ENCODE data around the gene TBCA. TPM values are rescaled to one million over a fixed set of nuclear protein-coding genes. Genes with fewer than 3 reads are reported as not detected.

The TBCA gene
- total RNA-seq, 1 experiment from 2014 or later: 119 TPM

DNA sequence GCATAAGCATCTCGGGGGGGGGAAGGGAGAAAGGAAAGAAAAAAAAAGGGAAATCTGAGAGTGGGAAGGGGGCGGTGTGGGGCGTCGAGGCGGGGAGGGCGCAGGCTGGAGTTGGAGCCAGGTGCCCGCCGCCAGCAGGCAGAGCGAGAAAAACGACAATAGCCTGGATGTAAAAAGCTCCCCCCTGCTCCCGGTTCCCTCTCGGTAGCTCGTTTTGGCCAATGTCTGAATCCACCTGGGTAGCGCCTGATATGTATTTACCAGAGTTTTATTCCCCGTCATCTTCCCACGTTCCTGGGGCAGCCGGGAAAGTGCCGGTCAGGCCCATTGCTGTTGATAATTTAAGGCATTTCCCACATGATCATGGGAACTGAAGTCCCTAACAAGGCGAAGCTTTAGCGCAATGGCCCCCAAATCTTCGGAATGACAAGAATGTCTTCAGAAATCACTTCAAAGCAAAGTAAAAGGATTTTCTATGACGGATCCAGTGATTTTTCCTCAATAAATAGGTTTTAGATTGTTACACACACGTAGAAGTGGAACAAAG lies 134.7 kb downstream of the TBCA start:
- ChIA-PET CTCF (interaction anchor here (0.6 kb wide), 1 partner anchor 687 kb away, joined by 5 read pairs; no protein-coding TSS in a partner anchor), POLR2A (ENCODE audit: unreplicated experiment) (no interaction called here)
- intact Hi-C loops (cut with micrococcal nuclease): no loop called here
- Histone ChIP-seq H3K4me3 (ENCODE audit: low read length) (no peak overlapping the region), H3K4me2 (ENCODE audit: low read length) (no peak overlapping the region), H3K27me3 (ENCODE audit: low read length) (peaks cover 57% of the 10 kb centered on the region), H3K36me3 (ENCODE audit: low read depth, low read length) (no peaks in the 10 kb centered on the region), H3K9me3 (ENCODE audit: low read length) (no peaks in the 10 kb centered on the region), H3K9ac (ENCODE audit: low read length) (no peak overlapping the region), H3K27ac (ENCODE audit: low read length) (no peak overlapping the region), H4K20me1 (ENCODE audit: low read length) (no peaks in the 10 kb centered on the region), H3F3A (ENCODE audit: low read length, unreplicated experiment) (no peaks in the 10 kb centered on the region), H3K4me1 (ENCODE audit: insufficient read depth, low read length) (no peaks in the 10 kb centered on the region), H3K79me2 (ENCODE audit: low read length) (no peaks in the 10 kb centered on the region), H2AFZ (ENCODE audit: low read length) (no peak overlapping the region), H3K9me2 (replicated peaks; ENCODE audit: low read length) (no peaks in the 10 kb centered on the region)
- TF ChIP-seq EZH2phosphoT487 (IDR thresholded peaks at IDR 0.05; ENCODE audit: borderline replicate concordance, low read length): no peak
- no peak for TF ChIP-seq CTCF (conservative IDR thresholded peaks at IDR 0.05; ENCODE audit: low read depth, low read length)
- no peak for TF ChIP-seq EZH2 (IDR thresholded peaks at IDR 0.05; ENCODE audit: low read length, unreplicated experiment)
- BruUV-seq (replicated peaks): no TSS peak
- DNase-seq (no peak), ATAC-seq (no peak)

Other genes with a start within 250 kb of the TBCA start
- not detected in 2 replicates for gene OTP, start 137.6 kb downstream of the TBCA start, total RNA-seq (2014; rRNA removed)